Smooth muscle cell (in vitro differentiated cells): Measurements from ENCODE around the gene ASB10. TPM values are rescaled to one million over a fixed set of nuclear protein-coding genes. Genes with fewer than 3 reads are reported as not detected.

Source experiments
- DNase-seq: peaks from one replicate; lab custom pipeline; 2025; ENCODE audit not compliant: unreplicated experiment; lab: John Stamatoyannopoulos, UW
- H2AFZ ChIP-seq: fragments of 200-600 bp; sonication (generic); 2 replicates; pipeline ENCODE4 v1.6.0; 2016; ENCODE audit warnings: antibody characterized with exemption, low read depth, mild to moderate bottlenecking
- H3F3A ChIP-seq: fragments of 200-600 bp; sonication (generic); 2 replicates; pipeline ENCODE4 v1.6.0; 2017; ENCODE audit warnings: antibody characterized with exemption, low read depth
- H3K27ac ChIP-seq: fragments of 200-600 bp; sonication (generic); 2 replicates; pipeline ENCODE4 v1.5.1; 2016; ENCODE audit warnings: low read depth, mild to moderate bottlenecking
- H3K27me3 ChIP-seq: fragments of 200-600 bp; sonication (generic); 2 replicates; pipeline ENCODE4 v1.6.1; 2016; ENCODE audit warnings: low read depth, mild to moderate bottlenecking
- H3K36me3 ChIP-seq: fragments of 200-600 bp; sonication (generic); 2 replicates; pipeline ENCODE4 v1.5.1; 2016; ENCODE audit warnings: low read depth
- H3K4me1 ChIP-seq: fragments of 200-600 bp; sonication (generic); 2 replicates; pipeline ENCODE4 v1.5.1; 2016; ENCODE audit warnings: low read depth
- H3K4me2 ChIP-seq: fragments of 200-600 bp; sonication (generic); 2 replicates; pipeline ENCODE4 v1.6.0; 2016; ENCODE audit warnings: mild to moderate bottlenecking
- H3K4me3 ChIP-seq: fragments of 200-600 bp; sonication (generic); 2 replicates; pipeline ENCODE4 v1.5.1; 2016; ENCODE audit warnings: mild to moderate bottlenecking
- H3K79me2 ChIP-seq: fragments of 200-600 bp; sonication (generic); 2 replicates; pipeline ENCODE4 v1.6.0; 2016; ENCODE audit warnings: low read depth, mild to moderate bottlenecking
- H3K9ac ChIP-seq: fragments of 200-600 bp; sonication (generic); 2 replicates; pipeline ENCODE4 v1.6.0; 2016; ENCODE audit warnings: low read depth
- H3K9me3 ChIP-seq: fragments of 200-600 bp; sonication (generic); replicated peaks from 2 replicates; pipeline ENCODE4 v1.5.1; 2016; ENCODE audit warnings: low read depth
- H4K20me1 ChIP-seq: fragments of 200-600 bp; sonication (generic); 2 replicates; pipeline ENCODE4 v1.6.0; 2016; ENCODE audit warnings: low read depth
- WGBS: methylation state at CpG from one replicate; pipeline ENCODE4 v1.1.7; 2016; ENCODE audit warnings: low lambda C conversion rate; 5-methylcytosine and 5-hydroxymethylcytosine counted together
- polyA plus RNA-seq: library from polyadenylated mRNA; unstranded; fragments of >200 nt; fragmentation: Nextera tagmentation; extraction: Ambion mirVana; gene quantifications from 2 replicates; pipeline ENCODE4 v1.2.1, GENCODE V29; 2016
- total RNA-seq: library from RNA; depleted of rRNA; stranded (reverse); fragments of >200 nt; gene quantifications from 2 replicates; pipeline ENCODE4 v1.2.3, GENCODE V29; 2014
- TF ChIP-seq, protein P1 (sequence below): fragments of 200-600 bp; sonication (generic); IDR thresholded peaks from 2 replicates; pipeline ENCODE4 v1.5.1; 2017; ENCODE audit warnings: borderline replicate concordance, mild to moderate bottlenecking, antibody characterized with exemption; ENCODE audit not compliant: insufficient read depth, poor library complexity, severe bottlenecking

ASB10 gene
- total and polyA plus RNA-seq, 2 experiments from 2014 or later: not detected

GRCh38 chr7:151192002-151192539 is 5.0 kb upstream of the ASB10 start:
- 97% methylated on average over 22 of the region's 23 CpGs for WGBS
- Histone ChIP-seq H3K4me1 (no peaks in the 10 kb centered on the region), H3K9me3 (no peaks in the 10 kb centered on the region), H4K20me1 (no peaks in the 10 kb centered on the region), H3F3A (no peaks in the 10 kb centered on the region), H3K27ac (no peak overlapping the region), H3K4me2 (no peak overlapping the region), H3K27me3 (peaks cover 29% of the 10 kb centered on the region), H3K36me3 (no peaks in the 10 kb centered on the region), H2AFZ (no peak overlapping the region), H3K79me2 (no peaks in the 10 kb centered on the region), H3K9ac (no peak overlapping the region), H3K4me3 (no peak overlapping the region)
- no peak for DNase-seq
- TF ChIP-seq, protein P1, sequence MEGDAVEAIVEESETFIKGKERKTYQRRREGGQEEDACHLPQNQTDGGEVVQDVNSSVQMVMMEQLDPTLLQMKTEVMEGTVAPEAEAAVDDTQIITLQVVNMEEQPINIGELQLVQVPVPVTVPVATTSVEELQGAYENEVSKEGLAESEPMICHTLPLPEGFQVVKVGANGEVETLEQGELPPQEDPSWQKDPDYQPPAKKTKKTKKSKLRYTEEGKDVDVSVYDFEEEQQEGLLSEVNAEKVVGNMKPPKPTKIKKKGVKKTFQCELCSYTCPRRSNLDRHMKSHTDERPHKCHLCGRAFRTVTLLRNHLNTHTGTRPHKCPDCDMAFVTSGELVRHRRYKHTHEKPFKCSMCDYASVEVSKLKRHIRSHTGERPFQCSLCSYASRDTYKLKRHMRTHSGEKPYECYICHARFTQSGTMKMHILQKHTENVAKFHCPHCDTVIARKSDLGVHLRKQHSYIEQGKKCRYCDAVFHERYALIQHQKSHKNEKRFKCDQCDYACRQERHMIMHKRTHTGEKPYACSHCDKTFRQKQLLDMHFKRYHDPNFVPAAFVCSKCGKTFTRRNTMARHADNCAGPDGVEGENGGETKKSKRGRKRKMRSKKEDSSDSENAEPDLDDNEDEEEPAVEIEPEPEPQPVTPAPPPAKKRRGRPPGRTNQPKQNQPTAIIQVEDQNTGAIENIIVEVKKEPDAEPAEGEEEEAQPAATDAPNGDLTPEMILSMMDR: no peak

DNA sequence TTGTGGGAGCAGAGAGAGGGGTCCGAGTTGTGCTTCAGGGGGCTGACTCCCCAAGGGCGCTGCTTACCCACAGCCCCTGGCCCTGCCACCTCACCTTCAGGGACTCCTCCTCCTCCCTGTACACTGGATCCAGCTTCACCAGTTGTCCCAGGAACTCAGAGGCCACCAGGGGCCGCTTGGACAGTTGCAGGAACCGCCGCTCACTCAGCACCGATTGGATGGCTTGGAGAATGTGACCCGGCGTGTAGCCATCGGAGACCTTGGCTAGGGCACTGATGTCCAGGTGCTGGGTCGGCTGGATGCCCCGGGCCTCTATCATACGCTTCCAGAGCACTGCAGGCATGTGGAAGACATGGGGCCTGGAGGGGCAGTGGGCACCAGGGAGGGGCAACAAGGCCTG is 4.5 kb upstream of the ASB10 start:
- no peaks in the 10 kb centered on the region for H3K9me3 ChIP-seq
- TF ChIP-seq, protein P1: no peak

GRCh38 chr7:151189038-151189437 is 2.0 kb upstream of the ASB10 start:
- no peak for DNase-seq
- 76% methylated on average over 4 of the region's 4 CpGs for WGBS
- TF ChIP-seq, protein P1: no peak

More for the DNA sequence above, 4.5 kb upstream of the ASB10 start:
- no peaks in the 10 kb centered on the region for H3K79me2 ChIP-seq
- no peak overlapping the region for H3K9ac ChIP-seq
- no peaks in the 10 kb centered on the region for H3F3A ChIP-seq
- no peak overlapping the region for H3K4me3 ChIP-seq
- H4K20me1 ChIP-seq: no peaks in the 10 kb centered on the region
- H3K27ac ChIP-seq: no peak overlapping the region
- no peaks in the 10 kb centered on the region for H3K4me1 ChIP-seq
- no peak overlapping the region for H2AFZ ChIP-seq
- H3K27me3 ChIP-seq: peaks cover 24% of the 10 kb centered on the region
- no peak overlapping the region for H3K4me2 ChIP-seq
- 84% methylated on average over 12 of the region's 12 CpGs for WGBS
- DNase-seq: no peak
- no peaks in the 10 kb centered on the region for H3K36me3 ChIP-seq

DNA sequence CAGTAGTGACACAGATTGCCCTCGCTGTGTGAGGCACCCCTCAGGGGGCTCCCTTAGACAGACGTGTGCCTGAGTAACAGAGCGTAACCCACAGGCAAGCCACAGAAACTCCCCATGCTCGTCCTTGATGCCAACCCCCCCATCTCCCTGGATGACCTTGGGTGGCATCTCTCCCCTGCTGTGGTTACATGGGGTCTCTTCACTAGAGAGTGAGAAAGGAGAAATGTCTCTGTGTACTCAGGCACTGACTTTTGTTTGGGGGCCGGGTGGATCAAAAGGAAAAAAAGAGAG is 1.1 kb upstream of the ASB10 start:
- WGBS: 72% methylated on average over 5 of the region's 5 CpGs
- H2AFZ ChIP-seq: no peak overlapping the region
- H3F3A ChIP-seq: no peaks in the 10 kb centered on the region
- TF ChIP-seq, protein P1: no peak
- H3K4me1 ChIP-seq: no peaks in the 10 kb centered on the region
- no peak overlapping the region for H3K4me2 ChIP-seq
- DNase-seq: no peak
- no peaks in the 10 kb centered on the region for H3K79me2 ChIP-seq
- no peaks in the 10 kb centered on the region for H3K9me3 ChIP-seq
- peaks cover 7% of the 10 kb centered on the region for H3K27me3 ChIP-seq
- no peaks in the 10 kb centered on the region for H3K36me3 ChIP-seq
- no peaks in the 10 kb centered on the region for H4K20me1 ChIP-seq
- H3K4me3 ChIP-seq: no peak overlapping the region
- no peak overlapping the region for H3K9ac ChIP-seq
- H3K27ac ChIP-seq: no peak overlapping the region

More at GRCh38 chr7:151189038-151189437, 2.0 kb upstream of the ASB10 start:
- Histone ChIP-seq H3K27me3 (peaks cover 7% of the 10 kb centered on the region), H3K27ac (no peak overlapping the region), H3F3A (no peaks in the 10 kb centered on the region), H3K4me2 (no peak overlapping the region), H3K4me1 (no peaks in the 10 kb centered on the region), H3K9ac (no peak overlapping the region), H3K79me2 (no peaks in the 10 kb centered on the region), H3K36me3 (no peaks in the 10 kb centered on the region), H3K9me3 (no peaks in the 10 kb centered on the region), H4K20me1 (no peaks in the 10 kb centered on the region), H3K4me3 (no peak overlapping the region), H2AFZ (no peak overlapping the region)
